ENCODE data around the gene TCAP. TPM values are rescaled to one million over a fixed set of nuclear protein-coding genes. Genes with fewer than 3 reads are reported as not detected.

TCAP gene
- total and polyA plus RNA-seq, 8 donors, result 0.88 to 14.1 (median 2.2) TPM; not detected in 2

DNA sequence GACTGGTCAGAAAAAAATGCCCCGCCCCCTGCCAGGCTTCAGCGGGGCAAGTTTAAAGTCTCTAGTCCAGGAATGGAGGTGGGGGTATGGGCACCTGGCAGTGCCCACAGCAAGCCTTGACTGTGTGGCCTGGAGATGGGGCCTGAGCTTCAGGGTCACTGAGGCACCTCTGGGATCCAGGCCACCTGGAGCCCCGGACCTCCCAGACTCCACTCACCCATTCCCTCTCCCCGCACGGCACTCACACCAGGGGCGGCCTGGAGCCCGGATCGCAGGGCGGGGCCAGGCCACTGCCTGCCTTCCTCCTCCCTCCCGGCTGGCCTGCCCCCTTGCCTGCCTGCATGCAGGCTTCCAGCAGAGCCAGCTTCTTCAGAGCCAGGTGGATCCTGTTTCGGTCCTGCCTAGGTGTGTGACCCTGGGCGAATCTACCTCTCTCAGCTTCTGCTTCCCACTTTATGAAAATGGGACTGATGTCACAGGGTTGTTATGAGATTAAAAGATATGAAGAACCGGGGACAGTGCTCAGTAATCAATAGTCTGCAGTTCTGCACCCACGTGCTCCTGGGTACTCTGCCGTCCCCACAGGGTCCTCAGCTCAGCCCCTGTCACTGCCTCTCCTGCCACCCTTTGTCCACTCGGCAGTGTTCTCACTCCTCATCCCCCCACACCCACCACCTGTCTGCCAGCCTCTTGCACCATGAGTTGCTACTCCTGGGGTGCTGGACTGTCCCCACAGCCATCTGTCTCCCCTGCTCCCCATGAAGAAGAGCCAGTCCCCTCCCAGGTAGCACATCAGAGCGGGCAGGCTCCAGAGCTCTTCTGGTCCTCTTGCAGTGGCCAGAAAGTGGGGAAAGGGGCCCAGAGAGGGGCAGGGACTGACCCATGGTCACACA is 1.2 kb upstream of the TCAP start:
- intact Hi-C loops (cut with DNase I; ENCODE audit: low total_unique reads), result no loop called here
- H3K36me3 ChIP-seq, result peaks cover 17 to 42% (median 39%) of the 10 kb centered on the region in 4 donors
- H3K4me1 ChIP-seq, result peaks cover 65 to 93% (median 87%) of the 10 kb centered on the region in 4 donors
- peak; percentile 66 to 71 for DNase-seq
- H3K27ac ChIP-seq, result peak overlapping the region; percentile 63 to 82 (median 79)
- H3K27me3 ChIP-seq, result peaks cover 0 to 43% (median 26%) of the 10 kb centered on the region in 3 donors
- 30 to 50% (median 34%) methylated on average over 13 to 17 of the region's 17 CpGs for WGBS, 5 donors
- H3K9me3 ChIP-seq, result no peaks in the 10 kb centered on the region
- TF ChIP-seq EP300 (IDR thresholded peaks at IDR 0.05) (no peak), POLR2AphosphoS5 (IDR thresholded peaks at IDR 0.05) (peak in 1 of 3 donors; percentile 28), POLR2A (IDR thresholded peaks at IDR 0.05) (no peak)
- TF ChIP-seq, protein P1, sequence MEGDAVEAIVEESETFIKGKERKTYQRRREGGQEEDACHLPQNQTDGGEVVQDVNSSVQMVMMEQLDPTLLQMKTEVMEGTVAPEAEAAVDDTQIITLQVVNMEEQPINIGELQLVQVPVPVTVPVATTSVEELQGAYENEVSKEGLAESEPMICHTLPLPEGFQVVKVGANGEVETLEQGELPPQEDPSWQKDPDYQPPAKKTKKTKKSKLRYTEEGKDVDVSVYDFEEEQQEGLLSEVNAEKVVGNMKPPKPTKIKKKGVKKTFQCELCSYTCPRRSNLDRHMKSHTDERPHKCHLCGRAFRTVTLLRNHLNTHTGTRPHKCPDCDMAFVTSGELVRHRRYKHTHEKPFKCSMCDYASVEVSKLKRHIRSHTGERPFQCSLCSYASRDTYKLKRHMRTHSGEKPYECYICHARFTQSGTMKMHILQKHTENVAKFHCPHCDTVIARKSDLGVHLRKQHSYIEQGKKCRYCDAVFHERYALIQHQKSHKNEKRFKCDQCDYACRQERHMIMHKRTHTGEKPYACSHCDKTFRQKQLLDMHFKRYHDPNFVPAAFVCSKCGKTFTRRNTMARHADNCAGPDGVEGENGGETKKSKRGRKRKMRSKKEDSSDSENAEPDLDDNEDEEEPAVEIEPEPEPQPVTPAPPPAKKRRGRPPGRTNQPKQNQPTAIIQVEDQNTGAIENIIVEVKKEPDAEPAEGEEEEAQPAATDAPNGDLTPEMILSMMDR (IDR thresholded peaks at IDR 0.05), result no peak
- H3K4me3 ChIP-seq, result no peak overlapping the region

DNA sequence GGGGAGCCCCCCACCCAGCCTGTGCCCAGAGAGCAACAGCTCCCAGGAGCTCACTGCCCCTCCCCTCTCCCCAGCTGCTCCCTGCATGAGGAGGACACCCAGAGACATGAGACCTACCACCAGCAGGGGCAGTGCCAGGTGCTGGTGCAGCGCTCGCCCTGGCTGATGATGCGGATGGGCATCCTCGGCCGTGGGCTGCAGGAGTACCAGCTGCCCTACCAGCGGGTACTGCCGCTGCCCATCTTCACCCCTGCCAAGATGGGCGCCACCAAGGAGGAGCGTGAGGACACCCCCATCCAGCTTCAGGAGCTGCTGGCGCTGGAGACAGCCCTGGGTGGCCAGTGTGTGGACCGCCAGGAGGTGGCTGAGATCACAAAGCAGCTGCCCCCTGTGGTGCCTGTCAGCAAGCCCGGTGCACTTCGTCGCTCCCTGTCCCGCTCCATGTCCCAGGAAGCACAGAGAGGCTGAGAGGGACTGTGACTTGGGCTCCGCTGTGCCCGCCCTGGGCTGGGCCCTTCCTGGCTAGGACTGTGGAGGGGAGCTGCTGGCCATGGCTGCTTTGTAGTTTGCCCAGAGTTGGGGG is 584 bp downstream of the TCAP start:
- DNase-seq, result peak in 1 of 2 donors; percentile 52
- WGBS, 5 donors, result 56 to 76% (median 73%) methylated on average over 9 to 17 of the region's 17 CpGs
- Histone ChIP-seq H3K9me3 (no peaks in the 10 kb centered on the region), H3K36me3 (peaks cover 9 to 24% (median 21%) of the 10 kb centered on the region in 4 donors), H3K4me1 (peaks cover 63 to 82% (median 77%) of the 10 kb centered on the region in 4 donors), H3K4me3 (no peak overlapping the region), H3K27me3 (peaks cover 0 to 61% (median 43%) of the 10 kb centered on the region in 3 donors), H3K27ac (peak overlapping the region in 1 of 5 donors; percentile 82)
- TF ChIP-seq POLR2AphosphoS5 (IDR thresholded peaks at IDR 0.05), result no peak
- TF ChIP-seq, protein P1 (IDR thresholded peaks at IDR 0.05), result peak in 1 of 7 experiments; percentile 14
- TF ChIP-seq POLR2A (IDR thresholded peaks at IDR 0.05), result no peak
- intact Hi-C loops (cut with DNase I; ENCODE audit: low total_unique reads), result no loop called here

DNA sequence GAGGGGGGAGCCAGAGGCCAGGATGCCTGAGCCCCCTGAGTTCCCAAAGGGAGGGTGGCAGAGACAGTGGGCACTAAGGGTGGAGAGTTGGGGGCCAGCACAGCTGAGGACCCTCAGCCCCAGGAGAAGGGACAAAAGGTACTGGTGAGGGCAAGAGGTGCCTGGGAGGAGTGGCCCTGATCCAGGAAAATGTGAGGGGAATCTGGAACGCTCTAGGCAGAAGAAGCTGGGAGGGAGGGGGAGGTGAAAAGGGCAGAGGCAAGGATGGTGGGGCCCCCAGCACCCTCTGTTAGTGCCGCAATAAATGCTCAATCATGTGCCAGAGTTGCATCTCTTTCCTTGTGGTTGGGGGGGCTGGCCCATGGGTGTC is 1.1 kb downstream of the TCAP start:
- intact Hi-C loops (cut with DNase I; ENCODE audit: low total_unique reads), result no loop called here
- Histone ChIP-seq H3K4me3 (no peak overlapping the region), H3K9me3 (no peaks in the 10 kb centered on the region), H3K36me3 (peaks cover 5 to 19% (median 17%) of the 10 kb centered on the region in 4 donors), H3K27ac (peak overlapping the region in 2 of 5 donors; percentile 45 to 82), H3K27me3 (peaks cover 0 to 66% (median 45%) of the 10 kb centered on the region in 3 donors), H3K4me1 (peaks cover 58 to 81% (median 73%) of the 10 kb centered on the region in 4 donors)
- TF ChIP-seq POLR2AphosphoS5 (IDR thresholded peaks at IDR 0.05) (no peak), EP300 (IDR thresholded peaks at IDR 0.05) (no peak), POLR2A (IDR thresholded peaks at IDR 0.05) (no peak)
- TF ChIP-seq, protein P1 (IDR thresholded peaks at IDR 0.05), result no peak
- WGBS, 5 donors, result 42 to 51% (median 44%) methylated on average over 2 of the region's 2 CpGs
- no peak for DNase-seq

DNA sequence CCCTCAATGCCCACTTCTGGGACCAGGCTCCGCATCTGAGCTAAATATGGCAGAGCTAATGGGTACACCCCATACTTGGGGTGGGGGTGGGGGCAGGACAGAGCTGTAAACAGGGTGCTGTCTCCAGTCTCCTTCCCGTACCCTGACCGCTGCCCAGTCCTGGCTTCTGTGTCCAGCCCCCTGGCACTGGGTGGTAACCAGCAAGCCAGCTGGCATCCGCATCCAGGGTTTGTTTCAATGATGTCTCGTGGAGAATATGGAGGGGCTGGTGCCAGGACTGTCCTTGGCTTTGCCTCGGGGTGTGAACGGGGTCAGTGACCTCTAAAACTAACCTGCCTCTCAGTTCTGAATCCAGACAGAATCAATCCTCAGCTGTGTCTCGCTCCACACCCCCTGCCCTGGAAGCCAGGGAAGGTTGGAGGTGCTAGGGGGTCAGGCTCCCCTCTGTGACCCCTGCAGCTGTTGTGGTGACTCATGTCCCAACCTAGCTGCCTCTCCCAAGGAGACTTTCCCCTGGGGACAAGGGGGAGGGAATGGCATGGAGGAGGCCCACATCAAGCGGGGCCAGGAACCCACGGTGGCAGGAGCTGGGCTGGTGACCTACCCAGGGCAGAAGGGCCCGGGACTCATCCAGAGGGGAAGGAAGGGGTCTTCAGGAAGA is 1.6 kb downstream of the TCAP start:
- intact Hi-C loops (cut with DNase I; ENCODE audit: low total_unique reads), result no loop called here
- no peak for TF ChIP-seq POLR2A (IDR thresholded peaks at IDR 0.05)
- TF ChIP-seq EP300 (IDR thresholded peaks at IDR 0.05), result no peak
- TF ChIP-seq POLR2AphosphoS5 (IDR thresholded peaks at IDR 0.05), result no peak
- TF ChIP-seq, protein P1 (IDR thresholded peaks at IDR 0.05), result no peak
- Histone ChIP-seq H3K9me3 (no peaks in the 10 kb centered on the region), H3K27me3 (peaks cover 0 to 71% (median 45%) of the 10 kb centered on the region in 3 donors), H3K4me3 (peak overlapping the region in 1 of 4 donors; percentile 42), H3K36me3 (peaks cover 0 to 14% (median 11%) of the 10 kb centered on the region in 4 donors), H3K27ac (peak overlapping the region in 4 of 5 donors; percentile 10 to 82 (median 50)), H3K4me1 (peaks cover 55 to 81% (median 72%) of the 10 kb centered on the region in 4 donors)
- DNase-seq, result peak in 1 of 2 donors; percentile 56
- 58 to 75% (median 63%) methylated on average over 4 to 11 of the region's 11 CpGs for WGBS, 5 donors
